SK-N-MC (cell line): ENCODE results near the gene VIPR2.
"Not testable (repeated sequence)": the region's sequence is repeated elsewhere in the genome, so short reads cannot be mapped to it uniquely, and the experiment has no call there.

Experiments
- DNase-seq: peaks from one replicate; pipeline ENCODE4 v3.0.0-alpha.2; 2011; ENCODE audit warnings: low read depth, low spot score
- H3K27ac ChIP-seq: fragments of 200-600 bp; sonication (generic); 2 replicates; pipeline ENCODE4 v1.5.1; 2016; ENCODE audit warnings: mixed run types
- H3K36me3 ChIP-seq: fragments of 200-600 bp; sonication (generic); 2 replicates; pipeline ENCODE4 v1.6.1; 2017; ENCODE audit warnings: antibody characterized with exemption, low read length, mixed read lengths; ENCODE audit not compliant: insufficient read depth
- H3K4me3 ChIP-seq: fragments of 200-600 bp; sonication (generic); 2 replicates; pipeline ENCODE4 v1.5.1; 2016
- H3K9ac ChIP-seq: fragments of 200-600 bp; sonication (generic); 2 replicates; pipeline ENCODE4 v1.8.0; 2017; ENCODE audit warnings: mixed run types, mixed read lengths; ENCODE audit not compliant: insufficient read length
- H3K9me3 ChIP-seq: fragments of 200-600 bp; sonication (generic); 2 replicates; pipeline ENCODE4 v1.6.1; 2017; ENCODE audit warnings: low read depth, mild to moderate bottlenecking, antibody characterized with exemption, low read length, moderate library complexity, mixed read lengths
- EZH2 ChIP-seq: fragments of 200-600 bp; sonication (generic); IDR thresholded peaks from one replicate; pipeline ENCODE4 v1.6.1; 2017; ENCODE audit warnings: antibody characterized with exemption
- FOXP2 ChIP-seq: optimal IDR thresholded peaks from 2 replicates; pipeline ENCODE3; 2011; ENCODE audit warnings: mild to moderate bottlenecking, moderate library complexity; ENCODE audit not compliant: insufficient read depth; ENCODE audit errors: extremely low read length, control extremely low read depth
- POLR2AphosphoS5 ChIP-seq: IDR thresholded peaks from 2 replicates; pipeline ENCODE4 v1.6.1; 2012; ENCODE audit warnings: mild to moderate bottlenecking, low read depth, low read length, borderline replicate concordance

VIPR2 gene

GRCh38 chr7:159125104-159125954, 19.3 kb downstream of the VIPR2 start:
- no peak for DNase-seq
- H3K27ac ChIP-seq: no peak overlapping the region
- no peaks in the 10 kb centered on the region for H3K36me3 ChIP-seq
- no peak overlapping the region for H3K9ac ChIP-seq
- no peak overlapping the region for H3K4me3 ChIP-seq
- H3K9me3 ChIP-seq: no peaks in the 10 kb centered on the region
- TF ChIP-seq POLR2AphosphoS5 (no peak), FOXP2 (no peak), EZH2 (no peak)

GRCh38 chr7:159123793-159124192, 20.9 kb downstream of the VIPR2 start:
- not testable (repeated sequence) for H3K9me3 ChIP-seq, DNase-seq, H3K9ac ChIP-seq, H3K36me3 ChIP-seq, H3K27ac ChIP-seq, H3K4me3 ChIP-seq

- not testable (repeated sequence) for H3K27ac ChIP-seq, H3K9ac ChIP-seq, H3K36me3 ChIP-seq, H3K9me3 ChIP-seq, DNase-seq, H3K4me3 ChIP-seq
Measured at GRCh38 chr7:159123294-159123693, 21.4 kb downstream of the VIPR2 start.

- DNase-seq: no peak
- Histone ChIP-seq H3K4me3 (no peak overlapping the region), H3K9ac (no peak overlapping the region), H3K36me3 (no peaks in the 10 kb centered on the region), H3K27ac (no peak overlapping the region), H3K9me3 (no peaks in the 10 kb centered on the region)
- TF ChIP-seq FOXP2 (no peak), EZH2 (no peak), POLR2AphosphoS5 (no peak)
Measured at GRCh38 chr7:159122276-159122675, 22.4 kb downstream of the VIPR2 start.

GRCh38 chr7:159121476-159121875, 23.2 kb downstream of the VIPR2 start:
- DNase-seq: no peak
- TF ChIP-seq EZH2: no peak
- no peak for TF ChIP-seq FOXP2
- no peak for TF ChIP-seq POLR2AphosphoS5
- Histone ChIP-seq H3K9me3 (no peaks in the 10 kb centered on the region), H3K4me3 (no peak overlapping the region), H3K36me3 (no peaks in the 10 kb centered on the region), H3K9ac (no peak overlapping the region), H3K27ac (no peak overlapping the region)

GRCh38 chr7:159121068-159121467, 23.6 kb downstream of the VIPR2 start:
- no peaks in the 10 kb centered on the region for H3K9me3 ChIP-seq
- no peaks in the 10 kb centered on the region for H3K36me3 ChIP-seq
- no peak overlapping the region for H3K27ac ChIP-seq
- H3K9ac ChIP-seq: no peak overlapping the region
- no peak overlapping the region for H3K4me3 ChIP-seq
- no peak for DNase-seq
- no peak for TF ChIP-seq FOXP2
- TF ChIP-seq EZH2: no peak
- no peak for TF ChIP-seq POLR2AphosphoS5

- Histone ChIP-seq H3K36me3 (no peaks in the 10 kb centered on the region), H3K27ac (no peak overlapping the region), H3K4me3 (no peak overlapping the region), H3K9me3 (no peaks in the 10 kb centered on the region), H3K9ac (no peak overlapping the region)
- TF ChIP-seq FOXP2: no peak
- no peak for TF ChIP-seq EZH2
- no peak for TF ChIP-seq POLR2AphosphoS5
- DNase-seq: no peak
Measured at GRCh38 chr7:159120540-159120919, 24.1 kb downstream of the VIPR2 start.

GRCh38 chr7:159119851-159120539, 24.7 kb downstream of the VIPR2 start:
- no peak overlapping the region for H3K9ac ChIP-seq
- no peak overlapping the region for H3K4me3 ChIP-seq
- H3K27ac ChIP-seq: no peak overlapping the region
- DNase-seq: no peak
- H3K36me3 ChIP-seq: no peaks in the 10 kb centered on the region
- TF ChIP-seq POLR2AphosphoS5 (no peak), EZH2 (no peak), FOXP2 (no peak)
- H3K9me3 ChIP-seq: no peaks in the 10 kb centered on the region

- Histone ChIP-seq H3K27ac (no peak overlapping the region), H3K9ac (no peak overlapping the region), H3K4me3 (no peak overlapping the region), H3K36me3 (no peaks in the 10 kb centered on the region), H3K9me3 (no peaks in the 10 kb centered on the region)
- TF ChIP-seq FOXP2 (no peak), POLR2AphosphoS5 (no peak), EZH2 (no peak)
- DNase-seq: no peak
Measured at GRCh38 chr7:159119026-159119741, 25.5 kb downstream of the VIPR2 start.
